ENCODE measurements around the gene DAPK1.

- TF ChIP-seq TAF1 (IDR thresholded peaks at IDR 0.05; ENCODE audit: low read depth) (no peak), TEAD4 (IDR thresholded peaks at IDR 0.05) (no peak), USF1 (IDR thresholded peaks at IDR 0.05) (no peak), EP300 (IDR thresholded peaks at IDR 0.05; ENCODE audit: borderline replicate concordance) (no peak), CEBPB (IDR thresholded peaks at IDR 0.05) (no peak)
- TF ChIP-seq, protein P1, sequence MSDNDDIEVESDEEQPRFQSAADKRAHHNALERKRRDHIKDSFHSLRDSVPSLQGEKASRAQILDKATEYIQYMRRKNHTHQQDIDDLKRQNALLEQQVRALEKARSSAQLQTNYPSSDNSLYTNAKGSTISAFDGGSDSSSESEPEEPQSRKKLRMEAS (IDR thresholded peaks at IDR 0.05), result no peak
Observed at GRCh38 chr9:87592554-87593358, 95.1 kb downstream of the DAPK1 start.

Data from Ishikawa (cell line).